ENCODE data around the gene TLE4. TPM values are rescaled to one million over a fixed set of nuclear protein-coding genes. Genes with fewer than 3 reads are reported as not detected.
A peak's percentile ranks its signal among the peaks of the same experiment; 100 is the strongest.

TLE4 gene
- total RNA-seq, 2 experiments from 2014 or later, result 125 to 136 TPM

DNA sequence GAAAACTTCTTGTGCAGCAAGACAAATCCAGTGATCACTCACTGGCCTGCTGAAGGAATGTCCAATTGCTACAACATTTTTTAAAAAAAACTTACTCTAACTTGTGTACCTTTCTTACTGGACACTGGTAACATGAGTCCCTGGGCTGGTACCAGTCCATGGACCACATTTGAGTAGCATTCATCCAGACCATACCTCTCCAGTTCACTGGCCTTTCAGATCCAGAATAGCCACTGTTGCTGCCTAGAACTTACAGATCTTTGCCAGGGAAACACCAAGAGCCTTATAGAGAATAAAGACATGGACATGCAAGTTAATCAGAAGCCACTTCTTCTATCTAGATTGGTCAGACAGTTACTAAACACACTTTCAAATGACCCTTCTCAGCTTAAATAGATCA is 185.3 kb downstream of the TLE4 start:
- POLR2A ChIA-PET, result no interaction called here
- Histone ChIP-seq H3K36me3 (ENCODE audit: insufficient read depth, low read length) (no peaks in the 10 kb centered on the region), H3K4me3 (ENCODE audit: low read length) (no peak overlapping the region), H3K4me1 (ENCODE audit: insufficient read depth, low read length) (no peaks in the 10 kb centered on the region), H3K9me3 (ENCODE audit: control insufficient read depth in 1 of 2, insufficient read depth in 1 of 2, low read length in 2 of 2) (peaks cover under 1 to 3% of the 10 kb centered on the region in 2 experiments), H3K27ac (ENCODE audit: low read depth in 1 of 2, low read length in 2 of 2) (no peak overlapping the region), H3K27me3 (ENCODE audit: control insufficient read depth in 1 of 2, insufficient read depth in 2 of 2, low read length in 2 of 2) (no peaks in the 10 kb centered on the region)
- no peaks in the 10 kb centered on the region for H3K9me3 Mint-ChIP-seq
- TF ChIP-seq, protein P1, sequence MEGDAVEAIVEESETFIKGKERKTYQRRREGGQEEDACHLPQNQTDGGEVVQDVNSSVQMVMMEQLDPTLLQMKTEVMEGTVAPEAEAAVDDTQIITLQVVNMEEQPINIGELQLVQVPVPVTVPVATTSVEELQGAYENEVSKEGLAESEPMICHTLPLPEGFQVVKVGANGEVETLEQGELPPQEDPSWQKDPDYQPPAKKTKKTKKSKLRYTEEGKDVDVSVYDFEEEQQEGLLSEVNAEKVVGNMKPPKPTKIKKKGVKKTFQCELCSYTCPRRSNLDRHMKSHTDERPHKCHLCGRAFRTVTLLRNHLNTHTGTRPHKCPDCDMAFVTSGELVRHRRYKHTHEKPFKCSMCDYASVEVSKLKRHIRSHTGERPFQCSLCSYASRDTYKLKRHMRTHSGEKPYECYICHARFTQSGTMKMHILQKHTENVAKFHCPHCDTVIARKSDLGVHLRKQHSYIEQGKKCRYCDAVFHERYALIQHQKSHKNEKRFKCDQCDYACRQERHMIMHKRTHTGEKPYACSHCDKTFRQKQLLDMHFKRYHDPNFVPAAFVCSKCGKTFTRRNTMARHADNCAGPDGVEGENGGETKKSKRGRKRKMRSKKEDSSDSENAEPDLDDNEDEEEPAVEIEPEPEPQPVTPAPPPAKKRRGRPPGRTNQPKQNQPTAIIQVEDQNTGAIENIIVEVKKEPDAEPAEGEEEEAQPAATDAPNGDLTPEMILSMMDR (IDR thresholded peaks at IDR 0.05), result no peak
- no peaks in the 10 kb centered on the region for H3K27me3 Mint-ChIP-seq
- CTCF ChIA-PET, result interaction anchor here (0.8 kb wide), 1 partner anchor 21 kb away, joined by 3 read pairs; no protein-coding TSS in a partner anchor
- intact Hi-C loops (cut with DNase I, micrococcal nuclease), result no loop called here
- H3K36me3 Mint-ChIP-seq (ENCODE audit: low read depth), result peaks cover 4% of the 10 kb centered on the region
- DNase-seq (no peak), ATAC-seq (ENCODE audit: poor library complexity) (no peak)
- no peak overlapping the region for H3K4me3 Mint-ChIP-seq
- no peaks in the 10 kb centered on the region for H3K4me1 Mint-ChIP-seq (ENCODE audit: low read depth)
- H3K27ac Mint-ChIP-seq, result no peak overlapping the region

DNA sequence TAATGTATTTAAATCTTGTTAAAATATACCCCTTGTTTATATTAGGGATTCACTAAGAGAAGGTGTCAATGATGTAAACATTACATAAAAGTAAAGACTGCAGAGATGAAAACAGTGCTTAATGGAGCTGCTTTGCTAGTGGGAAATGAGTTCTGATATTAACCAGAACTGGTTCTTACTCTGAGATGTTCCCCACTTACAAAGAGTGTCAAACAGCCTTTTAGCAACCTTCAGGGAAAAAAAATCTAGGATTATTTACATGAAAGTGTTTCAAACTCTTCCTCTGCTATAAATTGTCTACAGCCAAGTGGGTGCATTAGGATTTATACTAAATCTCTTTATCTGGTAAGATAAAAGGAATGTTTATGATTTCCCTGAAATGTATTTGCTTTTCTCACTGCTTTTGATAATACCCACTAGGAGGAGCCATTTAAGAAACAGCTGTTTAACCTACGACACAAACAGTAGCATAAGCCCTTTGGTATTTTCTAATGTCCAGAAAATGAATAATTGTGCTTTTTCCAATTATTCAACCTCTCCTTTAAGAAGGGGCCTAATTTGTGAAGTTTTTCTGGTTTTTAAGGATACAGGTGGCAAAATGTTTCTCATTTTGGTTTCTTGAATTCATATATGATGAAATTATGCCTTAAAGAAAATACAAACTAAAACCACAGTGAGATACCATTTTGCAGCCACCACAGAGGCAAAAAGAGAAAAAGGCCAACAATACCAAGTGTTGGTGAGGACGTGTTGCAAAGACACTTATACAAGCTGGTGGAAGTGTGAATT is 186.3 kb downstream of the TLE4 start:
- intact Hi-C loops (cut with DNase I, micrococcal nuclease), result no loop called here
- POLR2A ChIA-PET, result no interaction called here
- H3K4me3 ChIP-seq (ENCODE audit: low read length), result no peak overlapping the region
- Mint-ChIP-seq H3K4me1 (ENCODE audit: low read depth) (no peaks in the 10 kb centered on the region), H3K27ac (no peak overlapping the region), H3K9me3 (no peaks in the 10 kb centered on the region), H3K36me3 (ENCODE audit: low read depth) (peaks cover 1% of the 10 kb centered on the region), H3K4me3 (no peak overlapping the region), H3K27me3 (no peaks in the 10 kb centered on the region)
- H3K4me1 ChIP-seq (ENCODE audit: insufficient read depth, low read length), result no peaks in the 10 kb centered on the region
- TF ChIP-seq, protein P1 (IDR thresholded peaks at IDR 0.05), result peak; percentile 49
- no peak overlapping the region for H3K27ac ChIP-seq (ENCODE audit: low read depth in 1 of 2, low read length in 2 of 2)
- DNase-seq (peak in 3 of 14 experiments; percentile 8 to 15 (median 8)), ATAC-seq (ENCODE audit: poor library complexity) (no peak)
- no peaks in the 10 kb centered on the region for H3K9me3 ChIP-seq (ENCODE audit: control insufficient read depth in 1 of 2, insufficient read depth in 1 of 2, low read length in 2 of 2)
- no peaks in the 10 kb centered on the region for H3K27me3 ChIP-seq (ENCODE audit: control insufficient read depth in 1 of 2, insufficient read depth in 2 of 2, low read length in 2 of 2)
- CTCF ChIA-PET, result no interaction called here
- H3K36me3 ChIP-seq (ENCODE audit: insufficient read depth, low read length), result no peaks in the 10 kb centered on the region

- H3K27ac ChIP-seq (ENCODE audit: low read depth in 1 of 2, low read length in 2 of 2), result no peak overlapping the region
- Mint-ChIP-seq H3K9me3 (no peaks in the 10 kb centered on the region), H3K27me3 (no peaks in the 10 kb centered on the region), H3K36me3 (ENCODE audit: low read depth) (no peaks in the 10 kb centered on the region), H3K4me1 (ENCODE audit: low read depth) (no peaks in the 10 kb centered on the region), H3K27ac (no peak overlapping the region), H3K4me3 (no peak overlapping the region)
- TF ChIP-seq, protein P1 (IDR thresholded peaks at IDR 0.05), result no peak
- no peaks in the 10 kb centered on the region for H3K36me3 ChIP-seq (ENCODE audit: insufficient read depth, low read length)
- POLR2A ChIA-PET, result no interaction called here
- no peaks in the 10 kb centered on the region for H3K4me1 ChIP-seq (ENCODE audit: insufficient read depth, low read length)
- ATAC-seq (ENCODE audit: poor library complexity) (no peak), DNase-seq (no peak)
- H3K4me3 ChIP-seq (ENCODE audit: low read length), result no peak overlapping the region
- CTCF ChIA-PET, result no interaction called here
- no peaks in the 10 kb centered on the region for H3K9me3 ChIP-seq (ENCODE audit: control insufficient read depth in 1 of 2, insufficient read depth in 1 of 2, low read length in 2 of 2)
- intact Hi-C loops (cut with DNase I, micrococcal nuclease), result no loop called here
- no peaks in the 10 kb centered on the region for H3K27me3 ChIP-seq (ENCODE audit: control insufficient read depth in 1 of 2, insufficient read depth in 2 of 2, low read length in 2 of 2)
Observed at GRCh38 chr9:79759460-79759859, 187.7 kb downstream of the TLE4 start.

Measured in CD4-positive, alpha-beta T cell (primary cell).